DOHH2 (cell line): ENCODE data around the gene SOBP.

Experiments
- EZH2phosphoT487 ChIP-seq: fragments of 200-600 bp; sonication (generic); IDR thresholded peaks from 2 replicates; pipeline ENCODE4 v1.6.1; 2017; ENCODE audit warnings: borderline replicate concordance, mild to moderate bottlenecking, antibody characterized with exemption, low read length, moderate library complexity, mixed read lengths
- TF ChIP-seq, protein P1 (sequence below): fragments of 200-600 bp; sonication (generic); IDR thresholded peaks from one replicate; pipeline ENCODE4 v1.5.1; 2014; ENCODE audit warnings: antibody characterized with exemption, mild to moderate bottlenecking, low read depth, low read length; ENCODE audit not compliant: poor library complexity, severe bottlenecking

DNA sequence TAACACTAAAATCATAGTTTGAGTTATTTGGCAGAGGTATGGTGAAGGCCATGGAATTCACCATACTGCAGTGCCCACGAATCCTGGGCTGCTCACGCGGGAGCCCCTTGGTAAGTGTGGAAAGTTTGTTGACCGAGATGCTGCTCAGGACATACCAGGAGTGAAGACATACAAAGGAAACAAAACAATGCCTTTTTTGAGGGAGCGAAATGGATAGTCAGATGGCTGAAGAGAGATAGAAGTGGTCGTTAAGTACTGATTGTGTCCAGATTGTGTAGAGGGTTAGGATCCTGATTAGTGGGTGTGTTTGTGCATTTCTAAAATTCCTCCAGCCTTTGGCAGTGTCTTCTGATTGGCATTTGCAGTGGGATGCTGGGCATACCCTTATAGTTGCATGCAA, 83.0 kb downstream of the SOBP start:
- TF ChIP-seq, protein P1, sequence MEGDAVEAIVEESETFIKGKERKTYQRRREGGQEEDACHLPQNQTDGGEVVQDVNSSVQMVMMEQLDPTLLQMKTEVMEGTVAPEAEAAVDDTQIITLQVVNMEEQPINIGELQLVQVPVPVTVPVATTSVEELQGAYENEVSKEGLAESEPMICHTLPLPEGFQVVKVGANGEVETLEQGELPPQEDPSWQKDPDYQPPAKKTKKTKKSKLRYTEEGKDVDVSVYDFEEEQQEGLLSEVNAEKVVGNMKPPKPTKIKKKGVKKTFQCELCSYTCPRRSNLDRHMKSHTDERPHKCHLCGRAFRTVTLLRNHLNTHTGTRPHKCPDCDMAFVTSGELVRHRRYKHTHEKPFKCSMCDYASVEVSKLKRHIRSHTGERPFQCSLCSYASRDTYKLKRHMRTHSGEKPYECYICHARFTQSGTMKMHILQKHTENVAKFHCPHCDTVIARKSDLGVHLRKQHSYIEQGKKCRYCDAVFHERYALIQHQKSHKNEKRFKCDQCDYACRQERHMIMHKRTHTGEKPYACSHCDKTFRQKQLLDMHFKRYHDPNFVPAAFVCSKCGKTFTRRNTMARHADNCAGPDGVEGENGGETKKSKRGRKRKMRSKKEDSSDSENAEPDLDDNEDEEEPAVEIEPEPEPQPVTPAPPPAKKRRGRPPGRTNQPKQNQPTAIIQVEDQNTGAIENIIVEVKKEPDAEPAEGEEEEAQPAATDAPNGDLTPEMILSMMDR = no peak
- no peak for TF ChIP-seq EZH2phosphoT487
